HG02610 (cell line): Measurements from ENCODE around the gene DNM3.

ENCODE experiments used
- ATAC-seq: cut with Tn5 transposase; IDR thresholded peaks from one replicate; pipeline ENCODE4 v1.9.1; 2021; ENCODE audit warnings: mild to moderate bottlenecking, moderate library complexity; ENCODE audit not compliant: unreplicated experiment

The DNM3 gene

DNA sequence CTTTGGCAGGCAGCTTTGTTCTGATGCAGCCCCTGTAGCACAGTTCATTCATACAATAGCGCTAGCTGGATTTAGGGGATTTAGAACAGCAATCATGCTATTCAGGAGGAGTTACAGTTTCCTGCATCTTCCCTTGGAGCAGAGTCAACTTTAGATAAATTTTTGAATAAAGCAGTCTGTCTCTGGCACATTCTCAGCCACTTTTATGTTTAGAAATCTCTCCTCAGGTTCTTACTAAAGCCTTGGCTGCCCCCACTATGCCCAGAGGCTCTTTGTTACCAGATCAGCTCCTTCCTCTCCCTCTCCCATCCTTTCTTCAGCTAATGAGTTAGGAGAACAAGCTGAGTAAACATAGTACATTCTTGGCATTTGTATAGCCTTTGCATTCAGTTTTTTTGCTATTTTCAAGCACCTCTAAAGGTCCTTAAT lies 619.6 kb downstream of the DNM3 start:
- no peak for ATAC-seq
